Vagina (tissue), 2 donors: Measurements from ENCODE around the gene SGCA.

ENCODE experiments used
- CTCF ChIP-seq, 3 experiments: fragments of 450-650 bp in 2 of 3; fragments of 200-600 bp in 1 of 3; sonication (generic) in 1 of 3; IDR thresholded peaks; one replicate each; pipeline ENCODE4 v1.5.1; 2017 to 2019; ENCODE audit warnings: antibody characterized with exemption in 3 of 3, mild to moderate bottlenecking in 2 of 3, moderate library complexity in 2 of 3
- POLR2A ChIP-seq, 2 donors: fragments of 450-650 bp; IDR thresholded peaks; one replicate each; pipeline ENCODE4 v1.6.1; 2017; ENCODE audit warnings: antibody characterized with exemption in 2 of 2, mild to moderate bottlenecking in 2 of 2, moderate library complexity in 2 of 2
- POLR2AphosphoS5 ChIP-seq, 2 donors: sonication (generic); formaldehyde crosslinking; IDR thresholded peaks; one replicate each; pipeline ENCODE4 v1.9.0; 2017; ENCODE audit warnings: antibody characterized with exemption in 2 of 2, mild to moderate bottlenecking in 2 of 2, low read depth in 1 of 2; ENCODE audit not compliant: insufficient read depth in 1 of 2

- no peak for TF ChIP-seq POLR2A (IDR thresholded peaks at IDR 0.05)
- TF ChIP-seq CTCF (IDR thresholded peaks at IDR 0.05), result no peak
- TF ChIP-seq POLR2AphosphoS5 (IDR thresholded peaks at IDR 0.05; ENCODE audit: insufficient read depth in 1 of 2, low read depth in 1 of 2), result no peak
Measured at GRCh38 chr17:50122945-50123344, 42.9 kb upstream of the SGCA start.
